ENCODE measurements around the gene DDX18.
"Not testable (repeated sequence)": the region's sequence is repeated elsewhere in the genome, so short reads cannot be mapped to it uniquely, and the experiment has no call there.

DDX18 gene

DNA sequence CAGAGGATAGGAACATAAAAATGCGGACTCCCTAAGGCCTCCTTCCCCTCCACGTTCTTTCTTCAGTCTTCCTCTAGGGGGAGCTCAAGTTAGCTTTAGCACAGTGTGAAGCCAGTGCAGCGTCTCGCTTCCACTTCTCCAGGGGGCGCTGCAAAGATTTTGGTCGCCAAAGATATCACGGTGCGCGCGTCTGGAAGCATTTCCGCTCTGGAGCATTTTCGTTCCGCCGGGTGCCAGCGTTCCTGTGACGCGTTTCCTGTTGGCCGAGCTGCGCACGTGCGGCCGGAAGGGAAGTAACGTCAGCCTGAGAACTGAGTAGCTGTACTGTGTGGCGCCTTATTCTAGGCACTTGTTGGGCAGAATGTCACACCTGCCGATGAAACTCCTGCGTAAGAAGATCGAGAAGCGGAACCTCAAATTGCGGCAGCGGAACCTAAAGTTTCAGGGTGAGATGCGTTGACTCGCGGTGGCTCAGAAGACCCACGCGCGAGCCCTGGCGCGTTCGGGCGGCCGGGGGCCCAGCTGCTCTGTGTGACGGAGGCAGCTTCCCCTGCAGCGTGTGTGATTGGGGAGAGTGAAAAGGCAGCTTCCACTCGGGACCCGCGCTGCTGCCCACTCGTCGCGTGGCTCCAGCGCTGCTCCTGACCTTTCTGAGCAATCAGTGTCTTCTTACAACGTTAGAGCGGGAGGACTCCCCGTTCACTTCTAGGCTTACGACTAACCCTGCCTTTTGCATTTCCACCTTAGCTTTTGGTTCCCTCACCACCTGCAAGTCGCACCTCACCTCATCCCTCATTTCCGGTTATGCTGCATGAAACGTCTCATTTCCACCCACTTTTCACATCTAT, at the start of gene DDX18:
TSS of gene DDX18 (plus strand) at position 275 of the 848 bp plus-strand sequence. CDS start at position 362, 87 bp downstream.
- peak; percentile 94 for DNase-seq (ENCODE audit: low read depth)

DNA sequence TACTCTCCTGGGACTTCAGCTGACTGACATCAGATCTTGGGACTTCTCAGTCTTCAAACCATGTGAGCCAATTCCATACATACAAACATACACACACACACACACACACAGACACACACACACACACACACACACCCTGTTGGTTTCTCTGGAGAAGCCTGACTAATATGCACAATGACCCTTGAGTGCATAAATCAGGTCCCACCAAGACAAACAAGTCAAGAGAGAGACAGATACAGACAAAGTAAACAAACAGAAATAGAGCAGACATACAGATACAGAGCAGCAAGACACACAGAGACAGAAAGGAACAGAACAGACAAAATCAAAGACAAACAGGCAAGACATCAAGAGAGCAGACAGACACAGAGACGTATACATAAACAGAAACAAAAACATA, 43.8 kb upstream of the DDX18 start:
- DNase-seq (ENCODE audit: low read depth): no peak

DNA sequence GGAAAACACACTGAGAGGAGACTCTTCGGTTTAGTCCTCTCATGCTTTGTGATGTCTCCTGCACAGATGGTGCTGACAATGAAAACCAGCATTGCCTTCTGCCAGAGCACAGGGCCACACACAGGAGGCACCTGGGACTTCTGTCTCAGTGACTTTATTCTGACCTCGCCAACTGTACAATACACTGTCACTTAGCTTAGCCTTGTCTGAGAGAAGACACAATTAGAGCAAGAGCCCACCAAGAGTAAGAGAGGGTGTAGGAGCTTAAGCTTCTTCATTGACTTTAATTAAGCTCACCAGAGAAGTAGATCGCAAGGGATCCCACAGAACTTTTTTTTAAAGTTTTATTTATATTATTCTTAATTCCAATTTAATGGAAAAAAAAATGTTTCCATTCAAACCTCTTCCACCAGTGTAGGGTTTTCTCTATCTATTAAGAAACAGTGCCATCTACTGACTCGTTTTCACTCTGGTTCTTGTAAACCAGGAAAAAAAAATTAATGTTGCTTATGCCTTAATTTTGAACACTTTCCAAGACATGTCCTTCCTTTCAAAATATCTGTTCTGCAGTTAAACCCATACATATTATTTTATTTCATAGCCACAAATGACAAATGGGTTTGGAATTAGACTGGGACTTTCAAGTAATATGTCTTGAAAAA, 42.4 kb upstream of the DDX18 start:
- DNase-seq (ENCODE audit: low read depth): peak; percentile 6

DNA sequence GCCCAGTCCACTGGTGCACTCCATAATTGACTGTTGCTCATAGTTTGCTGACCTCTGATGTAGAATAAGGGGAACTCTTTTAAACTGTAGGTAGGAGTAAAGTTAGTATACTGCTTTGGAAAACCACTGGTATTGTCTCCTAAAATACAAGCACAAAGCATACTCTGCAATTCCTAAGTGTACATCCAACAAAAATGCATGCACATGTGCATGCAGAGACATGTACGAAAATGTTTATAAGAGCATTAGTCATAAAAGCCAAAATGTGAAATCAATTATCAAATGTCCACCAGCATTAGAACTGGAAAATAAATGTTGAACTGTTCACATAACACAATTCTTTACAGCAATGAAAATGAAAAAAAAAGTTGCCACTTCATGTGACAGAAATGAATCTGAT, 39.8 kb upstream of the DDX18 start:
- no peak for DNase-seq (ENCODE audit: low read depth)

- no peak for DNase-seq (ENCODE audit: low read depth)
Measured at GRCh38 chr2:117775703-117776219, 38.7 kb upstream of the DDX18 start.

- DNase-seq (ENCODE audit: low read depth): no peak
Measured at GRCh38 chr2:117776888-117777287, 37.6 kb upstream of the DDX18 start.

GRCh38 chr2:117785740-117786139, 28.8 kb upstream of the DDX18 start:
- DNase-seq (ENCODE audit: low read depth): peak; percentile 24

DNA sequence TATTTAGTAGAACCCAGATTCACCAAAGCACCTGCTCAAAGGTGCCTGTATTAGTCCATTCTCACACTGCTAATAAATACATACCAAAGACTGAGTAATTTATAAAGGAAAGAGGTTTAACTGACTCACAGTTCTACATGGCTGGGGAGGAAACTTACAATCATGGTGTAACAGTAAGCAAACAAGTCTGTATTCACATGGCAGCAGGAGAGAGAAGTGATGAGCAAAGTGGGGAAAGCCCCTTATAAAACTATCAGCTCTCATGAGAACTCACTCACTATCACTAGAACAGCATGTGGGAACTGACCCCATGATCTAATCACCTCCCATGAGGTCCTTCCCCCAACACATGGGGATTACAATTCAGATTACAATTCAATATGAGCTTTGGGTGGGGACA, 28.0 kb upstream of the DDX18 start:
- no peak for DNase-seq (ENCODE audit: low read depth)

DNA sequence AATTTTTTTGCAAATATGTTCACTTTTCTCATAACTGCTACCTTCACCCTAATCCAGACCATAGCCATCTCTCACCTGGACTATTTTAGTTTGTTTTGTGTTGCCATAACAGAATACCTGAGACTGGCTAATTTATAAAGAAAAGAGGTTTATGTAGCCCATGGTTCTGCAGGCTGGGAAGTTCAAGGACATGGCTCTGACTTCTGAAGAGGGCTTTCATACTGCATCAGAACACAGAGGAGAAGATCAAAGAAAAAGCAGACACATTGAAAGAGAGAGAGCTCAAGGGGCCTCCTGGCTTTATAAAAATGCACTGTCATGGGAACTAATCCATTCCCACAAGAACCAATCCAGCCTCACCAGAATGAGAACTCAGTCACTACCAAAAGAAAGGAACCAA, 25.0 kb upstream of the DDX18 start:
- DNase-seq (ENCODE audit: low read depth): no peak

- no peak for DNase-seq (ENCODE audit: low read depth)
Measured at GRCh38 chr2:117794668-117795067, 19.8 kb upstream of the DDX18 start.

- DNase-seq (ENCODE audit: low read depth): no peak
Measured at GRCh38 chr2:117801826-117802225, 12.7 kb upstream of the DDX18 start.

- not testable (repeated sequence) for DNase-seq (ENCODE audit: low read depth)
Measured at GRCh38 chr2:117803644-117804325, 10.7 kb upstream of the DDX18 start.

DNA sequence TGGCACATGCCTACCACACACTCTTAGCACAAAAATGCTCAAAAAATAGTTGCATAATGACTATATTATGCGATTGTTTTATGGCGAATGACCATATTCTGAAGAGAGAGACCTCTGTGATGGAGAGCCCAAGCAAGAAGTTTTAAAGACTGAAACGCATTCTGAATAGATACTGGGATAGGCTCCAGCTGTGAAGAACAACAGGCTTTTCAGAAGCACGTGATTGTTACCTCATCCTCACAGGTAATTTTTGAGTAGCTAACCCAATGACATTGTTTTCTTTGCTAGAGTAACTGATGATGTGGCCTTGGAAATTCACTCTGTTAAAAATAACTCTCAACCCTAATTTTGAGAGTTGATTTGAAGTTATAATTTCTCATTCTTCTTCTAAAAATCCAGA, 2.0 kb upstream of the DDX18 start:
- DNase-seq (ENCODE audit: low read depth): no peak

GRCh38 chr2:117815946-117816345, 1.5 kb downstream of the DDX18 start:
- no peak for DNase-seq (ENCODE audit: low read depth)

DNA sequence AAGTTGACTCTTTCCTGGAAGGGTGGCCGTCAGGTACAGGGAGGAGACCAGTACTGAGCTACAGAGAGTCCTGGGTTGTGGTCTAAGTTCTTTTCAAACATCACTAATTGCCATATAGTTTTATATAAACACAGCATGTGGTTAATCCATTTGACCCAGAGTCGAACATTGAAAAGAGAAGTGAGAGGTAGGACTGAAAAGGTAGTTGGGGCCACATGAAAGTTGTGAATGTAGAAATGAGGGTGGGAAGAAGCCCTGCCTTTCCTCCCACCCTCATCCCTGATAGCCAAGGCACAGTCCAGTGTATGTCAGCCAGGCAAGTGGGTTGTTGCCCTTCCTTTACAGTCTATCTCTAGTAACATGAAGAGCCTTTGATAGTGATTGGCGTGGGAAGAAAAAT, 4.4 kb downstream of the DDX18 start:
- no peak for DNase-seq (ENCODE audit: low read depth)

GRCh38 chr2:117820444-117820843, 6.0 kb downstream of the DDX18 start:
- DNase-seq (ENCODE audit: low read depth): no peak

- no peak for DNase-seq (ENCODE audit: low read depth)
Measured at GRCh38 chr2:117825437-117825836, 10.9 kb downstream of the DDX18 start.

GRCh38 chr2:117827464-117827863, 13.0 kb downstream of the DDX18 start:
- DNase-seq (ENCODE audit: low read depth): not testable (repeated sequence)

- DNase-seq (ENCODE audit: low read depth): no peak
Measured at GRCh38 chr2:117828870-117829269, 14.4 kb downstream of the DDX18 start.

- no peak for DNase-seq (ENCODE audit: low read depth)
Measured at GRCh38 chr2:117832332-117832731, 17.8 kb downstream of the DDX18 start.

DNA sequence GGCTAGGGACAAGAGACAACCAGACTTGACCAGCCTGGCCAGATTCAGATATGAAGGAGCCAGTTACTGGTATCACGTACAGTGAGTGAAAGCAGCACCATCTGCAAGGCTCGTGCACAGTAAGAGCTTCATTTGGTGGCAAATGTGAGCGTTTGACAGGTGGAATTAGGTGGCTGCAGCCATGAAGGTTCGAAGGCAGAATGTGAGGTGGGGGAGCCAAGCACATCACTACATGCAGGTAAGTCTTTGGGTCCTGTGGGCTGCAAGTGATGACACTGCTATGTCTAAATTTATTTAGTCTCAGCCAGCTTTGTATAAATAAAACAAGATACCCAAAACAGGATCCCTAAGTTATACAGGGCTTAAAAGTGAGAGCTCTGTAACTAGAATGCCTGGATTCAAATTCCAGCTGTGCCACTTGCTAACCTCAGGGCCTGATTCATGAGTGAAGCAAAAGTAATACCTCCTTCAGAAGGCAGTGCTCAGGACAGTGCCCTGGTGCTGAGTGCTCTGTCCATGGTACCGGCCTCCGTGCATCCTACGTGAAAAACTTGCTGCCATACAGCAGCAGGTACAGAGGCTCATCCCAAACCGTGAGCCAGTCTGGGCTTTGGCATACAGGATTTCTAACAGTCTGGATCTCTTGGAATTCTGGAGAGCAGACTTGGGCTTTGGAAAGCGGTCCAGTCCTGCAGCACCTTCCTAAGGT, 18.6 kb downstream of the DDX18 start:
- no peak for DNase-seq (ENCODE audit: low read depth)

GRCh38 chr2:117833911-117834310, 19.4 kb downstream of the DDX18 start:
- no peak for DNase-seq (ENCODE audit: low read depth)
